LNCAP (cell line): ENCODE measurements around the gene RBFOX2.

Source experiments
- TF ChIP-seq, protein P1 (sequence below): fragments of 450-650 bp; IDR thresholded peaks from 2 replicates; pipeline ENCODE4 v1.5.1; 2017; ENCODE audit warnings: mild to moderate bottlenecking

The RBFOX2 gene

DNA sequence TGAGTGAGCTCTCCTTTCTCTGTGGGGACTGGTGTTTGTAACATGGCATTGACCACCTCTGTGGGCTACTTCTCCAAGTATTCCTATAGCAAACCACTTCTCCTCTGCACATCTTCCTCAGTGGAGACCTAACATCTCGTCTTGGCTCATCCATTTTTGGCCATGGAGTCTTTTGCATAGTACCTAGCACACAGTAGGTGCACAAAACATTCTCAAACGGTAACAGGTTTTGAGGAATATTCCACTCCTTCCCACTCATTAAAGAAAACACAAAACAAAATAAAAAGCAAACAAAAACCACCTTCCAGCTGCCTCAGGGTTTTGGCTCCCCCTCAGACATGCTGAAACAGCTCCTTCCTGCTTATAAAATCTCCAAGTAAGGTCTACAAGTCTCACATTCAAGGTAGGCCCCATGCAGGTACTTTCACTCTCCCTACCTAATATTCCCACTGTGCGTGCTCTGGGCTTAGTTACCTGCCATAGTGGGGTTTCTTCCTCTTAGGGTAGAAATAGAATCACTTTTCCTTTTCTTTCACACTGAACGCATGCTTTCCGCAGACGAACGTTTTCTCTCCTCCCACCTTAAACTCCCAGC lies 132.4 kb downstream of the RBFOX2 start:
- TF ChIP-seq, protein P1, sequence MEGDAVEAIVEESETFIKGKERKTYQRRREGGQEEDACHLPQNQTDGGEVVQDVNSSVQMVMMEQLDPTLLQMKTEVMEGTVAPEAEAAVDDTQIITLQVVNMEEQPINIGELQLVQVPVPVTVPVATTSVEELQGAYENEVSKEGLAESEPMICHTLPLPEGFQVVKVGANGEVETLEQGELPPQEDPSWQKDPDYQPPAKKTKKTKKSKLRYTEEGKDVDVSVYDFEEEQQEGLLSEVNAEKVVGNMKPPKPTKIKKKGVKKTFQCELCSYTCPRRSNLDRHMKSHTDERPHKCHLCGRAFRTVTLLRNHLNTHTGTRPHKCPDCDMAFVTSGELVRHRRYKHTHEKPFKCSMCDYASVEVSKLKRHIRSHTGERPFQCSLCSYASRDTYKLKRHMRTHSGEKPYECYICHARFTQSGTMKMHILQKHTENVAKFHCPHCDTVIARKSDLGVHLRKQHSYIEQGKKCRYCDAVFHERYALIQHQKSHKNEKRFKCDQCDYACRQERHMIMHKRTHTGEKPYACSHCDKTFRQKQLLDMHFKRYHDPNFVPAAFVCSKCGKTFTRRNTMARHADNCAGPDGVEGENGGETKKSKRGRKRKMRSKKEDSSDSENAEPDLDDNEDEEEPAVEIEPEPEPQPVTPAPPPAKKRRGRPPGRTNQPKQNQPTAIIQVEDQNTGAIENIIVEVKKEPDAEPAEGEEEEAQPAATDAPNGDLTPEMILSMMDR = no peak

DNA sequence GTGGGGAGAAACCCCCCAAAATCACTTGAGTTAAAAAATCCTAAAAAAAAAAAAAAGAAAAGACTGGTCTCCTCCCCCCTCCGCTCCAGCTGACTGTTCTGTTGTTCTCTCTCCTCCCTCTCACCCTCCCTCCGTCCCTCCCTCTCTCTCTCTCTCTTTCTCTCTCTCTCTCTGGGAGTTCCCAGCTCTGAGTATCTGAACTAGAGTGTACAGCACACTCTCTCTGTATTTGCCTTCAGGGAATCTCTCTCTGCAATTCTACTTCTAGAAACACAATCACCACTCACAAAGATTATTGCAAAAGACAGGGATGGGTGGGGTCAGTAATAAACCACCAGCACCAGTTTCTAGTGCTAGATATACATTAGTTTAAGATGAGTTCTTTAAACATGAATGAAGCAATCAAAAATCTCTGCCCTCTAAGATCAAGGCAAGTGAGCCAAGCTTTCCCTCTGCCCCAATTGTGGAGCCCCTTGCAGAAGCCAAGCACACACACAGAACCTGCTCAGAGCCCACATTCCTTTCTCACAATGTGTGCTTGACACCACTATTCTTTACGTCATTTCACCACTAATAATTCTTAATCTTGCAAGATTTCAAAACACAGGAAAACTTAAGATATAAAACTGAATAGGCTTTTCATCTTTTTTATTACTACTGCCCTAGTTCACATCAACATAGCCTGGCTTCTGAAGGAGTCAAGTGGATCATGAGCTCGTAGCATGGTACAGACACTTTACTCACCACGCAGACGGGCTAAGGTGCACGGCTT lies 133.5 kb downstream of the RBFOX2 start:
- TF ChIP-seq, protein P1 = no peak

DNA sequence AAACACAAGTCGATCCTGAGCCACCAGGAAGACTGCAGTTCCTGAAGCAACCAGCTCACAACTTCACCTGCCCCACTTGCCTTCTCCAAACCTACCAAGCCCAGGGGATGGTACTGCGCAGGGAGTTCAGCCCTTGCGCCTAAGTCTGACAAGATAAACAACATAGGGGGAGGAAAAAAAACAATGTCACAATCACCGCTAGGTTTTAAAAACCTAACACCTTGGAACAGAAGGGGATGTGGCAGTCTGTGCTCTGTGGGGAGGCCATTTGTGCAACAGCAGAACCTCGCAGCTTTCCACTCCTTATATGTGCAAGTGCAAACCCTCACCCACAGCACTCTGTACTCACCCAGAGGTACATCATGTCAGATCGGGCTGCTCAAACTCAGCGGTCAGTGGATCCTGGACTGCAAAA lies 134.2 kb downstream of the RBFOX2 start:
- TF ChIP-seq, protein P1 = no peak

DNA sequence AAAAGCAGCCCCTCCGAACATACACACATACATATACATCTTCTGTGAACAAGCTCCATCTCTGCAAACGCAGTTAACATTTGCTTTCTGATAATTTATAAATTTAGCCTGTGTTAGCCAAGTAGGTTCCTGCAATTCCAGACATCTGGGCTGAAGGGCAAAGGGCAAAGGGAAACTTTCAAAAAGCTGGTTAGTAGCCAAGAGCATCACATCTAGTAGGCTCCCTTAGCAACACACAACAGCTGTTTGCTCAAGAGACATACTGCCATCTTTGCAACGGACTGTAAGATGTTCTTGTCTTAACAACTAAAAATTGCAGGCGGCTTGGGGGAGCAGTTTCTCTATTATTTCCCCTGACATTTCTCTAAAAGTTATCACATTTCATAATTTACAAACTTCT lies 134.9 kb downstream of the RBFOX2 start:
- TF ChIP-seq, protein P1 = no peak

DNA sequence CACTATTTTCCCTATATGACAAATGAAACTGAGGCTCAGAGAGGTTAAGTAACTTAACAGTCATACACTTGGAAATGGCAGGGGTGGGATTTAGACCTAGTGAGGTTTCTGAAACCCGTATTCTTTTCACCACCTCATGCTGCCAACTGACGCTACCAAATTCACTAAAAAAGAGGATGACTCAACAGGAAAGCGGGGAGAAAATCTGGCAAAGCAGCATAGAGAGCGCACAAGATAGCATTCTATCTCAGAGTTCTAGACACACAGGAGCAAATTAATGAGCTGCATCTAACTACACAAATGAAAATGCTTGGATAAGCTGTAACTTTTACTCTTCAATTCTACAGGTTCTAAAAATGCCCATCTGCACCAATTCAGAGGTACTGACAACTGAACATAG lies 136.4 kb downstream of the RBFOX2 start:
- TF ChIP-seq, protein P1 = no peak

DNA sequence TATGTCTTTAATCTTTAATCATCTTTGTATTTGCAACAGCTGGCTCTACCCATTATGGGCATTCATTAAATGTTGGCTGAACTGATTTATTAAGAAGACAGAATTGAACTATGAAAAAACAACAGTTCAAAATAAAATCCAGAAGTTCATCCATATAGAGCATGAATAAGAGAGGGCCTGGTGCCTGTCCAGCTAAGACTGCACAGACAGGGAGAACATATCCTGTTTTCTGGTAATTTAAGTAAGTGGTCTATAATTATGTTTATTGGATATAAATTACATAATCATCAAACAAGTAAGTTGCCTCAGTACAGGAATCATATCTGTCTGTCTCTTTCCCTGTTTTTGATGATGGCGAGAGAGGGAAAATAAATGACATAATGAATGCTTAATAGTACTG lies 137.2 kb downstream of the RBFOX2 start:
- TF ChIP-seq, protein P1 = no peak

DNA sequence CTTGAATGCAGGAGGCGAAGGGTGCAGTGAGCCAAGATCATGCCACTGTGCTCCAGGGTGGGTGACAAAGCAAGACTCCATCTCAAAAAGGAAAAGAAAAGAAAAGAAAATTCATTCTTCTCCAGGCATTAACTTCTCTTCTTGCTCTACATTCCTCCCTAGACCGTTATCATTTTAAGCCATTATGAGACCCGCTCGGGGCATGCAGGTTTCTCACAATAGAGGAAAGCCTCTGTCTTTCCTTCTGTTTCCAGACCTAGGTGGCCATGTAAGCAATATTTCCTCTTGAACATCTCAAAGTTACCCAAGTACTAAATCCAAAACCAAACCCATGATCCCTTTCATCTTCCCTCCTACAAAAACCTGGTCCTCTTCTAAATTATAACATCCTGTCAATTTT lies 139.6 kb downstream of the RBFOX2 start:
- TF ChIP-seq, protein P1 = no peak
